HG03066 (cell line): ENCODE measurements around the gene SMIM12.

Experiments
- ATAC-seq: cut with Tn5 transposase; IDR thresholded peaks from one replicate; pipeline ENCODE4 v1.9.1; 2021; ENCODE audit warnings: low read depth; ENCODE audit not compliant: unreplicated experiment

SMIM12 gene

GRCh38 chr1:34874296-34874952, 14.9 kb upstream of the SMIM12 start:
- no peak for ATAC-seq

- no peak for ATAC-seq
Measured at GRCh38 chr1:34872133-34872503, 12.6 kb upstream of the SMIM12 start.

- no peak for ATAC-seq
Measured at GRCh38 chr1:34871443-34872132, 12.0 kb upstream of the SMIM12 start.

GRCh38 chr1:34870395-34870794, 10.8 kb upstream of the SMIM12 start:
- no peak for ATAC-seq

- ATAC-seq, result no peak
Measured at GRCh38 chr1:34869760-34870159, 10.2 kb upstream of the SMIM12 start.

- ATAC-seq, result no peak
Measured at GRCh38 chr1:34868230-34869049, 8.9 kb upstream of the SMIM12 start.

- no peak for ATAC-seq
Measured at GRCh38 chr1:34867415-34867814, 7.9 kb upstream of the SMIM12 start.

- no peak for ATAC-seq
Measured at GRCh38 chr1:34866762-34867109, 7.2 kb upstream of the SMIM12 start.

- peak; percentile 51 for ATAC-seq
Measured at GRCh38 chr1:34865981-34866761, 6.6 kb upstream of the SMIM12 start.

GRCh38 chr1:34865573-34865972, 6.0 kb upstream of the SMIM12 start:
- no peak for ATAC-seq

- no peak for ATAC-seq
Measured at GRCh38 chr1:34864759-34865158, 5.2 kb upstream of the SMIM12 start.

GRCh38 chr1:34863501-34863900, 4.0 kb upstream of the SMIM12 start:
- ATAC-seq, result no peak

GRCh38 chr1:34858901-34859445, 576 bp downstream of the SMIM12 start:
- peak; percentile 6 for ATAC-seq

- ATAC-seq, result no peak
Measured at GRCh38 chr1:34856697-34857096, 2.9 kb downstream of the SMIM12 start.

- peak; percentile 98 for ATAC-seq
Measured at GRCh38 chr1:34852677-34853217, 6.8 kb downstream of the SMIM12 start.

GRCh38 chr1:34851431-34852105, 8.0 kb downstream of the SMIM12 start:
- no peak for ATAC-seq

GRCh38 chr1:34850382-34850781, 9.2 kb downstream of the SMIM12 start:
- no peak for ATAC-seq

GRCh38 chr1:34847094-34847493, 12.5 kb downstream of the SMIM12 start:
- no peak for ATAC-seq

GRCh38 chr1:34846265-34846664, 13.3 kb downstream of the SMIM12 start:
- ATAC-seq, result no peak
